GM12878 (cell line): ENCODE data around the gene CIB4.

Experiments used
- BHLHE40 ChIP-seq, 2 experiments: fragments of 450-650 bp in 1 of 2; IDR thresholded peaks; 2 replicates each; pipeline ENCODE4 v1.6.1; 2011 to 2017; ENCODE audit warnings: low read depth in 2 of 2, borderline replicate concordance in 1 of 2, improper control_type of control experiment in 1 of 2, low read length in 1 of 2, mild to moderate bottlenecking in 1 of 2
- CEBPZ ChIP-seq: fragments of 150-350 bp; IDR thresholded peaks from 2 replicates; pipeline ENCODE4 v1.6.1; 2016; ENCODE audit warnings: low read depth, low read length
- CREB1 ChIP-seq: IDR thresholded peaks from 2 replicates; pipeline ENCODE4 v1.6.1; 2012; ENCODE audit warnings: low read depth, mild to moderate bottlenecking, inconsistent platforms
- CREM ChIP-seq: IDR thresholded peaks from 2 replicates; pipeline ENCODE4 v1.6.1; 2014; ENCODE audit warnings: antibody characterized with exemption, low read depth
- MXI1 ChIP-seq: fragments of 150-350 bp; IDR thresholded peaks from 2 replicates; pipeline ENCODE4 v1.6.1; 2011; ENCODE audit warnings: low read depth, mild to moderate bottlenecking, inconsistent platforms, low read length, improper control_type of control experiment
- POLR2A ChIP-seq: IDR thresholded peaks from 2 replicates; pipeline ENCODE4 v1.6.1; 2011; ENCODE audit warnings: low read depth, mild to moderate bottlenecking, low read length
- RELA ChIP-seq: fragments of 450-650 bp; IDR thresholded peaks from 2 replicates; pipeline ENCODE4 v1.8.0; 2014; ENCODE audit warnings: borderline replicate concordance; ENCODE audit not compliant: partially characterized antibody
- SIN3A ChIP-seq: IDR thresholded peaks from 2 replicates; pipeline ENCODE4 v1.6.1; 2012; ENCODE audit warnings: low read depth, low read length, improper control_type of control experiment
- SUZ12 ChIP-seq: fragments of 200-600 bp; sonication (generic); IDR thresholded peaks from one replicate; pipeline ENCODE4 v1.6.1; 2018; ENCODE audit warnings: antibody characterized with exemption, mild to moderate bottlenecking; ENCODE audit not compliant: unreplicated experiment
- ZZZ3 ChIP-seq: IDR thresholded peaks from 2 replicates; pipeline ENCODE4 v1.6.1; 2011; ENCODE audit warnings: low read depth; ENCODE audit not compliant: control insufficient read depth, insufficient read length
- TF ChIP-seq, protein P1 (sequence below): IDR thresholded peaks from 2 replicates; pipeline ENCODE4 v1.6.1; 2011; ENCODE audit warnings: low read depth, mild to moderate bottlenecking, low read length, moderate library complexity, borderline replicate concordance; ENCODE audit errors: extremely low read depth

DNA sequence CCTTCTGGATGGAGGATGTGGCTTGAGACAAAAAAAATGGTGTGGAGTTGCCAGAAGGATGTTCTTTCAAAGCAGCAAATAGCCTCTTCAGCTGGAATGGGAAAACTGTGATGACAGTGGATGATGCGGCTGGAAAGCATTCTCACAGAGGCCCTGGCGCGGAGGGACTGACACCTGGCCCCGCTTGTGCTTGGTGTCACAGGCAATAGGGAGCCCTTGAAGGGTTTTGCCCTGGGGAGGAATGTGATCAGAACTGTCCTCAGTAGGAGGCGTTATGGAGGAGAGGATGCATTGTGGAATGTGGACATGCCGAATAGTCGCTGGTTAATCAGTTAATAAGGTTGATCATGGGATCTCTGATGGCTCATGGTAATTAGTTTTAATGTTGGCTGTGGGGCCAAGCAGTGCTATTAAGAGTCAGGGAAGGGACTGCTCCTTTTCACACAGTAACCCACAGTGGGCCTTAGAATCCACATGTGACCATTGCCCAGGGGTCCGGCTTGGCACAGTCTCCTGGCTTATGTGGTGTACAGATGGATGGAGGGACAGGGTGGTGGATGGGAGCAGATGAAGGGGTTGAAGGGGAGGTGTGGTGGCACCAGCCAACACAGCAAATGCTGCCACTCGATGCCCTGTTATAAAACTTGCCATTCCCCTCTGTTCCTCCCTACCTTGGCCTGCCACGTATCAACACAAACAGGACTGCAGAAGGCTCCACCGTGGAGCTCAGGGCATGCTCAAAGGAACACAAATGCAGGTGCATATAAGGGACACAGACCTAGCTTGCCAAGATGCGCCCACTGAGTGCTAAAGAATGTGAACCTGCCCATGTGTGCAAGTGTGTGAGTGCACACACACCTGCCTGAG, 71.7 kb downstream of the CIB4 start:
- TF ChIP-seq, protein P1, sequence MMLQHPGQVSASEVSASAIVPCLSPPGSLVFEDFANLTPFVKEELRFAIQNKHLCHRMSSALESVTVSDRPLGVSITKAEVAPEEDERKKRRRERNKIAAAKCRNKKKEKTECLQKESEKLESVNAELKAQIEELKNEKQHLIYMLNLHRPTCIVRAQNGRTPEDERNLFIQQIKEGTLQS = no peak
- TF ChIP-seq BHLHE40 (IDR thresholded peaks at IDR 0.05; ENCODE audit: borderline replicate concordance in 1 of 2, low read depth in 2 of 2, low read length in 1 of 2) (no peak), RELA (no peak), SUZ12 (no peak), POLR2A (no peak), CEBPZ (no peak), CREB1 (no peak), CREM (no peak), MXI1 (no peak), SIN3A (no peak), ZZZ3 (no peak)
